Measurements from ENCODE around the gene CNKSR2. TPM values are rescaled to one million over a fixed set of nuclear protein-coding genes. Genes with fewer than 3 reads are reported as not detected.

CNKSR2 gene
- polyA plus RNA-seq, 1 experiment: 0.14 TPM

- no peak overlapping the region for H3K4me3 ChIP-seq (ENCODE audit: low read depth, low read length)
- ChIA-PET POLR2A (no interaction called here), CTCF (no interaction called here)
- no peak for DNase-seq (ENCODE audit: low read depth, low spot score)
- no peaks in the 10 kb centered on the region for H3K9me3 ChIP-seq (ENCODE audit: control insufficient read depth, insufficient read depth, low read length)
- no peaks in the 10 kb centered on the region for H3K27me3 ChIP-seq (ENCODE audit: control insufficient read depth, insufficient read depth, low read length)
- no peak for TF ChIP-seq CTCF (IDR thresholded peaks at IDR 0.05; ENCODE audit: low read depth, low read length)
- no peak overlapping the region for H3K27ac ChIP-seq (ENCODE audit: low read depth, low read length)
These were observed 200.6 kb downstream of the CNKSR2 start for GRCh38 chrX:21574793-21575192.

GRCh38 chrX:21581479-21581878 lies 207.3 kb downstream of the CNKSR2 start:
- CTCF ChIA-PET: no interaction called here
- no peaks in the 10 kb centered on the region for H3K27me3 ChIP-seq (ENCODE audit: control insufficient read depth, insufficient read depth, low read length)
- no peak overlapping the region for H3K27ac ChIP-seq (ENCODE audit: low read depth, low read length)
- no peak overlapping the region for H3K4me3 ChIP-seq (ENCODE audit: low read depth, low read length)
- no peaks in the 10 kb centered on the region for H3K9me3 ChIP-seq (ENCODE audit: control insufficient read depth, insufficient read depth, low read length)
- no peak for DNase-seq (ENCODE audit: low read depth, low spot score)
- no peak for TF ChIP-seq CTCF (IDR thresholded peaks at IDR 0.05; ENCODE audit: low read depth, low read length)
- POLR2A ChIA-PET: no interaction called here

- no peaks in the 10 kb centered on the region for H3K27me3 ChIP-seq (ENCODE audit: control insufficient read depth, insufficient read depth, low read length)
- no peak for DNase-seq (ENCODE audit: low read depth, low spot score)
- H3K9me3 ChIP-seq (ENCODE audit: control insufficient read depth, insufficient read depth, low read length): no peaks in the 10 kb centered on the region
- TF ChIP-seq CTCF (IDR thresholded peaks at IDR 0.05; ENCODE audit: low read depth, low read length): no peak
- H3K4me3 ChIP-seq (ENCODE audit: low read depth, low read length): no peak overlapping the region
- ChIA-PET CTCF (interaction anchor here (0.8 kb wide), 1 partner anchor 1056 kb away, joined by 3 read pairs; no protein-coding TSS in a partner anchor), POLR2A (no interaction called here)
- no peak overlapping the region for H3K27ac ChIP-seq (ENCODE audit: low read depth, low read length)
These were observed 211.8 kb downstream of the CNKSR2 start for GRCh38 chrX:21586001-21586400.

GRCh38 chrX:21590012-21590776 lies 216.0 kb downstream of the CNKSR2 start:
- CTCF ChIA-PET: no interaction called here
- Histone ChIP-seq H3K27ac (ENCODE audit: low read depth, low read length) (no peak overlapping the region), H3K4me3 (ENCODE audit: low read depth, low read length) (no peak overlapping the region), H3K27me3 (ENCODE audit: control insufficient read depth, insufficient read depth, low read length) (no peaks in the 10 kb centered on the region), H3K9me3 (ENCODE audit: control insufficient read depth, insufficient read depth, low read length) (no peaks in the 10 kb centered on the region)
- POLR2A ChIA-PET: no interaction called here
- DNase-seq (ENCODE audit: low read depth, low spot score): no peak
- TF ChIP-seq CTCF (IDR thresholded peaks at IDR 0.05; ENCODE audit: low read depth, low read length): no peak

- H3K9me3 ChIP-seq (ENCODE audit: control insufficient read depth, insufficient read depth, low read length): no peaks in the 10 kb centered on the region
- no peak overlapping the region for H3K4me3 ChIP-seq (ENCODE audit: low read depth, low read length)
- POLR2A ChIA-PET: no interaction called here
- no peak for TF ChIP-seq CTCF (IDR thresholded peaks at IDR 0.05; ENCODE audit: low read depth, low read length)
- H3K27me3 ChIP-seq (ENCODE audit: control insufficient read depth, insufficient read depth, low read length): no peaks in the 10 kb centered on the region
- CTCF ChIA-PET: no interaction called here
- no peak for DNase-seq (ENCODE audit: low read depth, low spot score)
- no peak overlapping the region for H3K27ac ChIP-seq (ENCODE audit: low read depth, low read length)
These were observed 231.8 kb downstream of the CNKSR2 start for GRCh38 chrX:21606002-21606401.

Data from AG04450 (cell line).